GM23248 (cell line): ENCODE results near the gene DUSP2. TPM values are rescaled to one million over a fixed set of nuclear protein-coding genes. Genes with fewer than 3 reads are reported as not detected.

ENCODE experiments used
- DNase-seq: peaks from one replicate; pipeline ENCODE4 v3.0.0-alpha.2; 2015
- H2AFZ ChIP-seq: fragments of 200-600 bp; sonication (generic); 2 replicates; pipeline ENCODE4 v1.6.1; 2016; ENCODE audit warnings: antibody characterized with exemption
- H3F3A ChIP-seq: fragments of 200-600 bp; sonication (generic); 2 replicates; pipeline ENCODE4 v1.6.1; 2016; ENCODE audit warnings: mild to moderate bottlenecking, antibody characterized with exemption, mixed run types; ENCODE audit not compliant: insufficient read depth
- H3K27ac ChIP-seq: fragments of 200-600 bp; sonication (generic); 2 replicates; pipeline ENCODE4 v1.5.1; 2016; ENCODE audit warnings: mild to moderate bottlenecking
- H3K27me3 ChIP-seq: fragments of 200-600 bp; sonication (generic); replicated peaks from 2 replicates; pipeline ENCODE4 v1.6.1; 2016; ENCODE audit warnings: mild to moderate bottlenecking; ENCODE audit not compliant: insufficient read depth
- H3K36me3 ChIP-seq: fragments of 200-600 bp; sonication (generic); 2 replicates; pipeline ENCODE4 v1.6.1; 2016; ENCODE audit warnings: low read depth, mild to moderate bottlenecking
- H3K4me1 ChIP-seq: fragments of 200-600 bp; sonication (generic); 2 replicates; pipeline ENCODE4 v1.6.1; 2016; ENCODE audit warnings: mild to moderate bottlenecking; ENCODE audit not compliant: insufficient read depth
- H3K4me2 ChIP-seq: fragments of 200-600 bp; sonication (generic); one replicate; pipeline ENCODE4 v1.6.1; 2016; ENCODE audit warnings: mild to moderate bottlenecking; ENCODE audit not compliant: unreplicated experiment
- H3K4me3 ChIP-seq: fragments of 200-600 bp; sonication (generic); 2 replicates; pipeline ENCODE4 v1.5.1; 2016; ENCODE audit warnings: mild to moderate bottlenecking
- H3K79me2 ChIP-seq: fragments of 200-600 bp; sonication (generic); 2 replicates; pipeline ENCODE4 v1.6.1; 2016; ENCODE audit warnings: mild to moderate bottlenecking; ENCODE audit not compliant: insufficient read depth
- H3K9ac ChIP-seq: fragments of 200-600 bp; sonication (generic); 2 replicates; pipeline ENCODE4 v1.6.1; 2016; ENCODE audit warnings: mild to moderate bottlenecking
- H3K9me2 ChIP-seq: fragments of 200-600 bp; sonication (generic); 2 replicates; pipeline ENCODE4 v1.6.1; 2016; ENCODE audit warnings: mixed run types, mild to moderate bottlenecking, moderate library complexity; ENCODE audit not compliant: insufficient read depth
- H3K9me3 ChIP-seq: fragments of 200-600 bp; sonication (generic); one replicate; pipeline ENCODE4 v1.6.1; 2017; ENCODE audit warnings: low read depth
- H4K20me1 ChIP-seq: fragments of 200-600 bp; sonication (generic); 2 replicates; pipeline ENCODE4 v1.6.0; 2016; ENCODE audit not compliant: insufficient read depth
- EZH2 ChIP-seq: fragments of 200-600 bp; sonication (generic); IDR thresholded peaks from 2 replicates; pipeline ENCODE4 v1.6.1; 2018; ENCODE audit warnings: antibody characterized with exemption, mild to moderate bottlenecking; ENCODE audit not compliant: insufficient read depth, poor library complexity, severe bottlenecking
- EZH2phosphoT487 ChIP-seq: fragments of 200-600 bp; sonication (generic); IDR thresholded peaks from 2 replicates; pipeline ENCODE4 v1.6.1; 2018; ENCODE audit warnings: antibody characterized with exemption, moderate library complexity, mild to moderate bottlenecking, low read depth; ENCODE audit not compliant: insufficient read depth
- WGBS, 2 experiments: methylation state at CpG; one replicate each; pipeline ENCODE4 v1.1.6; 2015 to 2017; ENCODE audit warnings: low lambda C conversion rate in 2 of 2, low coverage in 1 of 2; ENCODE audit errors: missing lambda C conversion rate in 2 of 2; 5-methylcytosine and 5-hydroxymethylcytosine counted together
- in situ Hi-C: fragments of 300-500 bp; cut with MboI; formaldehyde crosslinking; loops from 2 replicates; pipeline ENCODE4 v1.15.0; 2020
- polyA plus RNA-seq: library from polyadenylated mRNA; unstranded; fragments of >200 nt; fragmentation: Nextera tagmentation; extraction: Ambion mirVana; gene quantifications from 2 replicates; pipeline ENCODE4 v1.2.1, GENCODE V29; 2016
- total RNA-seq: library from RNA; depleted of rRNA; stranded (reverse); fragments of >200 nt; shearing (Covaris generic); gene quantifications from 2 replicates; pipeline ENCODE4 v1.2.3, GENCODE V29; 2014

The DUSP2 gene
- total and polyA plus RNA-seq, 2 experiments from 2014 or later: 3.1 to 8.8 TPM

- no peaks in the 10 kb centered on the region for H3K79me2 ChIP-seq
- peak; percentile 93 for DNase-seq
- H2AFZ ChIP-seq: peak overlapping the region; percentile 27; the same call in 1 of the 2 replicates
- H3K9me3 ChIP-seq: no peaks in the 10 kb centered on the region
- no peaks in the 10 kb centered on the region for H4K20me1 ChIP-seq
- no peak overlapping the region for H3K4me3 ChIP-seq
- WGBS, 2 experiments: 46 to 48% methylated on average over 27 to 29 of the region's 29 CpGs
- peak overlapping the region; percentile 38 for H3K27ac ChIP-seq
- H3K4me2 ChIP-seq: no peak overlapping the region
- in situ Hi-C loops: no loop called here
- H3F3A ChIP-seq: peaks cover 6% of the 10 kb centered on the region; the same call in 1 of the 2 replicates
- TF ChIP-seq EZH2phosphoT487 (no peak), EZH2 (no peak)
- H3K9me2 ChIP-seq: no peaks in the 10 kb centered on the region
- H3K36me3 ChIP-seq: no peaks in the 10 kb centered on the region
- H3K4me1 ChIP-seq: peaks cover 9% of the 10 kb centered on the region; the same call in 1 of the 2 replicates
- H3K9ac ChIP-seq: peak overlapping the region; percentile 52; the same call in 1 of the 2 replicates
- H3K27me3 ChIP-seq: no peaks in the 10 kb centered on the region
Measured at GRCh38 chr2:96148410-96149217, 3.4 kb upstream of the DUSP2 start.

- Histone ChIP-seq H3K79me2 (no peaks in the 10 kb centered on the region), H3K4me3 (no peak overlapping the region), H3K4me2 (no peak overlapping the region), H3K27ac (peak overlapping the region; percentile 27; the same call in 1 of the 2 replicates), H4K20me1 (no peaks in the 10 kb centered on the region), H3K9ac (no peak overlapping the region), H3K27me3 (no peaks in the 10 kb centered on the region), H3F3A (peaks cover 6% of the 10 kb centered on the region; the same call in 1 of the 2 replicates), H3K9me3 (no peaks in the 10 kb centered on the region), H3K9me2 (no peaks in the 10 kb centered on the region), H3K4me1 (peaks cover 9% of the 10 kb centered on the region; the same call in 1 of the 2 replicates), H3K36me3 (no peaks in the 10 kb centered on the region), H2AFZ (no peak overlapping the region)
- DNase-seq: no peak
- WGBS, 2 experiments: 72 to 81% methylated on average over 9 of the region's 9 CpGs
- TF ChIP-seq EZH2phosphoT487: no peak
- TF ChIP-seq EZH2: no peak
- in situ Hi-C loops: no loop called here
Measured at GRCh38 chr2:96147593-96148201, 2.5 kb upstream of the DUSP2 start.

DNA sequence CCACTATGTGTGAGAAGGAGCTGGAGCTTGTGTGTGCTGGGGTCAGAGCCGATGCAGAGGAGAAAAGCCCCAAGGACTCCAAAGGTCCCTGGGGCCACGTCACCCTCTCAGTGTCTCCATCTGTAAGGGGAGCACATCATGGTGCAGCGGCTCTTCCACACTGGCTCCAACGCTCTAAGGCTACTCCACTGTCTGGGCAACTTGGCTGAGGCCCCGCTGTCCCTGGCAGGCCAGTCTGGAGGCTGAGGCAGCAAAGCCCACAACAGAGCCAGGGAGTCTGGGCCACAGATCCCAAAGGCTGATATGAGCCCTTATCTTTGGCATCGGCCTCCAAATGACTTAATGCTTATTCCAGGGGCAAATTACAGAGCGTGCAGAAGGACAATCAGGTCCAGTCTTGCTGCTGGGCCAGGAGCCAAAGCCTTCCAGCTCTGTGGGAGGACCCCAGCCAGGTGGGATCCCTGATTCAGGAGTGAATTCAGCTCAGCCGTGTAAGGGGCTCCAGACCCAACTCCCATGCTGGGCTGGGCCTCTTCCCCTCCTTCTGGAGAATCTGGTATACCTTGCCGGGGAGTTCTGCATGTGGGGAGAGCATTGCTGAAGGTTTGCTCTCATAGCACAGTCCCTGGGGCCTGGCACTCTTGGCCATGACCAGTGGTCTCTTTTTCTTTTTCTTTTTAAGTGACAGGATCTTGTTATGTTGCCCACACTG is 1.8 kb upstream of the DUSP2 start:
- no peak overlapping the region for H3K4me3 ChIP-seq
- no peak for TF ChIP-seq EZH2phosphoT487
- no peak for TF ChIP-seq EZH2
- no peaks in the 10 kb centered on the region for H3K27me3 ChIP-seq
- no peaks in the 10 kb centered on the region for H3K9me3 ChIP-seq
- no peak overlapping the region for H3K4me2 ChIP-seq
- 80 to 83% methylated on average over 9 of the region's 9 CpGs for WGBS, 2 experiments
- H3K36me3 ChIP-seq: no peaks in the 10 kb centered on the region
- H3F3A ChIP-seq: peaks cover 6% of the 10 kb centered on the region; the same call in 1 of the 2 replicates
- peaks cover 9% of the 10 kb centered on the region; the same call in 1 of the 2 replicates for H3K4me1 ChIP-seq
- H3K27ac ChIP-seq: 0 out of 2 replicates have a peak overlapping the region, but pooled peaks have one; percentile 27
- no peak overlapping the region for H2AFZ ChIP-seq
- no peaks in the 10 kb centered on the region for H4K20me1 ChIP-seq
- H3K79me2 ChIP-seq: no peaks in the 10 kb centered on the region
- no peaks in the 10 kb centered on the region for H3K9me2 ChIP-seq
- in situ Hi-C loops: no loop called here
- peak; percentile 45 for DNase-seq
- no peak overlapping the region for H3K9ac ChIP-seq

DNA sequence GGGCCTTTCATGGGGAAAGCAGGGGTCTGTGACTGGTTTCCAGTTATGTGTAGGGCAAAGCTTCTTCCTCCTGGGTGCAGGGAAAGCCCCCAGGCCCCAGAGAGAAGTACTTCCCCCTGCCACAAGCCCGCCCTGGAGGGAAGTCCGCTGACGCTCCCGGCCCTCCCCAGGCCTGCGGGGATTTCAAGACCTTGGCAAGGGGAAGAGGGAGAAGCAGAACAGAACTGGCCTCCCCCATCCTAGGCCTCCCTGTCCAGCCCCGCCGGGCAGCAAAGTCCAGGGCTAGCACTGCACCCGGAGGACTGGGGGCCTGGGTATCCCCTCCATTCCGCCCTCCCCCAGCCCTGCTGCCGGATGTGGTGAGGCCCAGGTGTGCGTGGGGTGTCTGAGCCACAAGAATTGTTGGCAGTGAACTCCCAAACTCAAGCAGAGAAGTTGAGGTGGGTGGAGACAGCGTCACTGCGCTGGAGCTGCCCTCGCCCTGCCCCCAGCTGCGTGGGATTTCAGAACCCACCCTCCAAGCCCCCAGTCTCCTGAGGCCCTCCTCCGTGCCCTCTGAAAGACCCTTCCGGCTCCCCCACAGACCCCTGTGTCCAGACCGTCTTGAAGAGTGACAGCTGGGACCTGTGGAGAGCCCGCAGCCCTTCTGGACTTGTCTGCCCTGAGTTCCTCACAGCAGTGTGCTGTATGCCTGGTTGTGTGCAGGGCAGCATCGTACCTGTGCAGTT is 1.1 kb upstream of the DUSP2 start:
- no peak overlapping the region for H3K27ac ChIP-seq
- TF ChIP-seq EZH2phosphoT487 (no peak), EZH2 (no peak)
- no peak overlapping the region for H2AFZ ChIP-seq
- no peaks in the 10 kb centered on the region for H3K36me3 ChIP-seq
- H3K4me1 ChIP-seq: peaks cover 9% of the 10 kb centered on the region; the same call in 1 of the 2 replicates
- H3F3A ChIP-seq: peaks cover 6% of the 10 kb centered on the region; the same call in 1 of the 2 replicates
- WGBS, 2 experiments: 92 to 94% methylated on average over 20 of the region's 20 CpGs
- no peaks in the 10 kb centered on the region for H4K20me1 ChIP-seq
- H3K79me2 ChIP-seq: no peaks in the 10 kb centered on the region
- H3K27me3 ChIP-seq: no peaks in the 10 kb centered on the region
- no peak overlapping the region for H3K4me3 ChIP-seq
- in situ Hi-C loops: no loop called here
- no peak for DNase-seq
- H3K9ac ChIP-seq: no peak overlapping the region
- no peaks in the 10 kb centered on the region for H3K9me3 ChIP-seq
- no peaks in the 10 kb centered on the region for H3K9me2 ChIP-seq
- no peak overlapping the region for H3K4me2 ChIP-seq
